ENCODE measurements around the gene PLCB4. TPM values are rescaled to one million over a fixed set of nuclear protein-coding genes. Genes with fewer than 3 reads are reported as not detected.

The PLCB4 gene
- total RNA-seq, 2 donors from 2014 or later: 15.3 to 24.1 TPM

- Histone ChIP-seq H3K4me1 (ENCODE audit: control insufficient read depth in 1 of 2, low read depth in 2 of 2) (peaks cover 0 to 11% of the 10 kb centered on the region in 2 donors), H3K27ac (no peak overlapping the region), H3K36me3 (no peaks in the 10 kb centered on the region), H3K9me3 (peaks cover 6% of the 10 kb centered on the region), H3K4me3 (no peak overlapping the region), H3K27me3 (replicated peaks; ENCODE audit: insufficient read depth) (no peaks in the 10 kb centered on the region)
- no peak for TF ChIP-seq CTCF (IDR thresholded peaks at IDR 0.05)
- ATAC-seq (ENCODE audit: insufficient number of reproducible peaks, low FRiP score, low read depth) (no peak), DNase-seq (ENCODE audit: low spot score) (no peak)
These were observed 59.7 kb downstream of the PLCB4 start for GRCh38 chr20:9128568-9128967.

- no peaks in the 10 kb centered on the region for H3K27me3 ChIP-seq (replicated peaks; ENCODE audit: insufficient read depth)
- H3K4me3 ChIP-seq: no peak overlapping the region
- no peaks in the 10 kb centered on the region for H3K36me3 ChIP-seq
- DNase-seq (ENCODE audit: low spot score) (no peak), ATAC-seq (ENCODE audit: insufficient number of reproducible peaks, low FRiP score, low read depth) (no peak)
- no peak overlapping the region for H3K27ac ChIP-seq
- no peak for TF ChIP-seq CTCF (IDR thresholded peaks at IDR 0.05)
- peaks cover 0 to 11% of the 10 kb centered on the region in 2 donors for H3K4me1 ChIP-seq (ENCODE audit: control insufficient read depth in 1 of 2, low read depth in 2 of 2)
- peaks cover 6% of the 10 kb centered on the region for H3K9me3 ChIP-seq
These were observed 60.9 kb downstream of the PLCB4 start for GRCh38 chr20:9129756-9130155.

- TF ChIP-seq CTCF (IDR thresholded peaks at IDR 0.05): no peak
- DNase-seq (ENCODE audit: low spot score): no peak
These were observed 61.6 kb downstream of the PLCB4 start for GRCh38 chr20:9130521-9130920.

GRCh38 chr20:9131841-9132240, 63.0 kb downstream of the PLCB4 start:
- Histone ChIP-seq H3K4me3 (no peak overlapping the region), H3K27ac (no peak overlapping the region), H3K9me3 (peaks cover 6% of the 10 kb centered on the region), H3K4me1 (ENCODE audit: control insufficient read depth in 1 of 2, low read depth in 2 of 2) (peaks cover 0 to 11% of the 10 kb centered on the region in 2 donors), H3K36me3 (no peaks in the 10 kb centered on the region), H3K27me3 (replicated peaks; ENCODE audit: insufficient read depth) (no peaks in the 10 kb centered on the region)
- DNase-seq (ENCODE audit: low spot score) (no peak), ATAC-seq (ENCODE audit: insufficient number of reproducible peaks, low FRiP score, low read depth) (no peak)
- TF ChIP-seq CTCF (IDR thresholded peaks at IDR 0.05): no peak

More at GRCh38 chr20:9130521-9130920, 61.6 kb downstream of the PLCB4 start:
- H3K4me3 ChIP-seq: no peak overlapping the region
- peaks cover 6% of the 10 kb centered on the region for H3K9me3 ChIP-seq
- H3K27me3 ChIP-seq (replicated peaks; ENCODE audit: insufficient read depth): no peaks in the 10 kb centered on the region
- H3K27ac ChIP-seq: no peak overlapping the region
- ATAC-seq (ENCODE audit: insufficient number of reproducible peaks, low FRiP score, low read depth): no peak
- H3K36me3 ChIP-seq: no peaks in the 10 kb centered on the region
- peaks cover 0 to 11% of the 10 kb centered on the region in 2 donors for H3K4me1 ChIP-seq (ENCODE audit: control insufficient read depth in 1 of 2, low read depth in 2 of 2)

DNA sequence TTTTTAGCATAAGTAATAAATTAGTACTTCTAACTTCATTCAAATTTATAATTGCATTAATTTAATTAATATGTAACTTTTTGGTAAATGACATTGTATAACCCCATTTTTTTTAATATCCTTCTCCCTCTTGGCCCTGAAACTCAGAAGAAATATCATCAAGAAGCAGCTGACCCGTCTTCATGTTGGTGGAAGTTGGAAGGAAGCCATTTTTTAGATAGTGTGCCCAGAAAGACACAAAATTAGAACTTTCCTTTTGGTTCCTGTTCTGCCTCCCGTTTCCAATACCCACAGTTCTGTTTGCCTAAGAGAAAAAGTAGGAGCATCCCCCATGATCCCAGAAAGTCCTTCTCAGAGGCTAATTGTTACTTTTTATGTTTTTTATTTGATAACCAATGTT, 65.5 kb downstream of the PLCB4 start:
- no peak overlapping the region for H3K27ac ChIP-seq
- no peaks in the 10 kb centered on the region for H3K27me3 ChIP-seq (replicated peaks; ENCODE audit: insufficient read depth)
- no peaks in the 10 kb centered on the region for H3K36me3 ChIP-seq
- no peak for TF ChIP-seq CTCF (IDR thresholded peaks at IDR 0.05)
- no peak for ATAC-seq (ENCODE audit: insufficient number of reproducible peaks, low FRiP score, low read depth)
- H3K4me1 ChIP-seq (ENCODE audit: control insufficient read depth in 1 of 2, low read depth in 2 of 2): peaks cover 0 to 10% of the 10 kb centered on the region in 2 donors
- H3K9me3 ChIP-seq: peaks cover 6% of the 10 kb centered on the region
- no peak overlapping the region for H3K4me3 ChIP-seq
- no peak for DNase-seq (ENCODE audit: low spot score)

Measured in thoracic aorta (tissue), 2 donors.